NCI-H2107 (cell line): ENCODE results near the gene MINDY3.
"Not testable (repeated sequence)": the region's sequence is repeated elsewhere in the genome, so short reads cannot be mapped to it uniquely, and the experiment has no call there.

Source experiments
- DNase-seq: peaks from one replicate; lab custom pipeline; 2025; lab: John Stamatoyannopoulos, UW

Gene MINDY3

GRCh38 chr10:15856328-15857015 lies 3.8 kb downstream of the MINDY3 start:
- no peak for DNase-seq

GRCh38 chr10:15853800-15854199 lies 6.5 kb downstream of the MINDY3 start:
- no peak for DNase-seq

- DNase-seq = no peak
These were observed 8.2 kb downstream of the MINDY3 start for GRCh38 chr10:15852111-15852557.

- not testable (repeated sequence) for DNase-seq
These were observed 9.8 kb downstream of the MINDY3 start for GRCh38 chr10:15850337-15850978.

- no peak for DNase-seq
These were observed 11.0 kb downstream of the MINDY3 start for GRCh38 chr10:15849316-15849715.

- DNase-seq = no peak
These were observed 12.8 kb downstream of the MINDY3 start for GRCh38 chr10:15847481-15847880.

GRCh38 chr10:15844517-15844916 lies 15.8 kb downstream of the MINDY3 start:
- no peak for DNase-seq

- no peak for DNase-seq
These were observed 16.6 kb downstream of the MINDY3 start for GRCh38 chr10:15843695-15844094.

GRCh38 chr10:15842556-15843169 lies 17.6 kb downstream of the MINDY3 start:
- no peak for DNase-seq

- no peak for DNase-seq
These were observed 18.6 kb downstream of the MINDY3 start for GRCh38 chr10:15841696-15842095.

- no peak for DNase-seq
These were observed 23.5 kb downstream of the MINDY3 start for GRCh38 chr10:15836807-15837206.

GRCh38 chr10:15829495-15829894 lies 30.8 kb downstream of the MINDY3 start:
- no peak for DNase-seq

- DNase-seq = no peak
These were observed 35.8 kb downstream of the MINDY3 start for GRCh38 chr10:15824498-15824897.

- no peak for DNase-seq
These were observed 38.2 kb downstream of the MINDY3 start for GRCh38 chr10:15822131-15822530.

- DNase-seq = no peak
These were observed 39.1 kb downstream of the MINDY3 start for GRCh38 chr10:15821046-15821683.

GRCh38 chr10:15817409-15818046 lies 42.8 kb downstream of the MINDY3 start:
- no peak for DNase-seq

- DNase-seq = no peak
These were observed 44.9 kb downstream of the MINDY3 start for GRCh38 chr10:15815242-15815885.

GRCh38 chr10:15814565-15814964 lies 45.7 kb downstream of the MINDY3 start:
- DNase-seq = no peak

GRCh38 chr10:15813415-15813814 lies 46.9 kb downstream of the MINDY3 start:
- no peak for DNase-seq

- no peak for DNase-seq
These were observed 50.9 kb downstream of the MINDY3 start for GRCh38 chr10:15809450-15809849.

GRCh38 chr10:15808204-15808797 lies 52.0 kb downstream of the MINDY3 start:
- no peak for DNase-seq
